ENCODE results near the gene HCN3. TPM values are rescaled to one million over a fixed set of nuclear protein-coding genes. Genes with fewer than 3 reads are reported as not detected.
A peak's percentile ranks its signal among the peaks of the same experiment; 100 is the strongest.

HCN3 gene
- total and polyA plus RNA-seq, 2 of the 13 experiments (the other 11 are each of a cell fraction or from before 2014, with no cell fraction given) = 2.4 to 10.2 TPM

GRCh38 chr1:155309423-155310021 is 32.3 kb downstream of the HCN3 start (continued):
- no peak for TF ChIP-seq ZNF543 (CRISPR knock-in tag; IDR thresholded peaks at IDR 0.05)
- TF ChIP-seq SMYD3 (CRISPR knock-in tag; IDR thresholded peaks at IDR 0.05) = 0 out of 2 replicates have a peak, but pooled peaks have one; percentile 29
- TF ChIP-seq NFIC (IDR thresholded peaks at IDR 0.05; ENCODE audit: low read length) = no peak
- no peak for TF ChIP-seq U2AF1 (optimal IDR thresholded peaks at IDR 0.05; ENCODE audit: low read depth, low read length)
- no peak for TF ChIP-seq MXI1 (IDR thresholded peaks at IDR 0.05; ENCODE audit: borderline replicate concordance, low read depth, low read length)
- TF ChIP-seq MYPOP (CRISPR knock-in tag; IDR thresholded peaks at IDR 0.05) = no peak
- no peak for TF ChIP-seq ZNF713 (CRISPR knock-in tag; IDR thresholded peaks at IDR 0.05)
- no peak for TF ChIP-seq GABPB1 (CRISPR knock-in tag; IDR thresholded peaks at IDR 0.05)
- no peak for TF ChIP-seq ZNF136 (CRISPR knock-in tag; IDR thresholded peaks at IDR 0.05; ENCODE audit: low read depth)
- no peak for TF ChIP-seq ZNF710 (CRISPR knock-in tag; IDR thresholded peaks at IDR 0.05; ENCODE audit: borderline replicate concordance)
- TF ChIP-seq ZNF747 (CRISPR knock-in tag; IDR thresholded peaks at IDR 0.05; ENCODE audit: borderline replicate concordance) = no peak
- no peak for TF ChIP-seq XRCC5 (optimal IDR thresholded peaks at IDR 0.05; ENCODE audit: low read length)
- TF ChIP-seq PHF8 (CRISPR knock-in tag; IDR thresholded peaks at IDR 0.05) = no peak
- no peak for TF ChIP-seq ZNF414 (CRISPR knock-in tag; IDR thresholded peaks at IDR 0.05)
- no peak for TF ChIP-seq FOXA3 (CRISPR knock-in tag; IDR thresholded peaks at IDR 0.05)
- no peak for TF ChIP-seq ZNF317 (CRISPR knock-in tag; IDR thresholded peaks at IDR 0.05)
- TF ChIP-seq SCMH1 (CRISPR knock-in tag; IDR thresholded peaks at IDR 0.05; ENCODE audit: borderline replicate concordance) = no peak
- no peak for TF ChIP-seq ZFP90 (CRISPR knock-in tag; IDR thresholded peaks at IDR 0.05; ENCODE audit: borderline replicate concordance)
- TF ChIP-seq ZNF878 (CRISPR knock-in tag; IDR thresholded peaks at IDR 0.05) = no peak
- TF ChIP-seq TIGD3 (CRISPR knock-in tag; IDR thresholded peaks at IDR 0.05; ENCODE audit: borderline replicate concordance) = no peak
- TF ChIP-seq DR1 (CRISPR knock-in tag; IDR thresholded peaks at IDR 0.05) = no peak
- TF ChIP-seq ZMYM3 (CRISPR knock-in tag; IDR thresholded peaks at IDR 0.05) = no peak
- TF ChIP-seq ETV6 (CRISPR knock-in tag; conservative IDR thresholded peaks at IDR 0.05) = no peak
- no peak for TF ChIP-seq MYNN (CRISPR knock-in tag; IDR thresholded peaks at IDR 0.05; ENCODE audit: low read depth)
- TF ChIP-seq TFE3 (CRISPR knock-in tag; IDR thresholded peaks at IDR 0.05) = no peak
